Uterus (tissue), 2 donors: Measurements from ENCODE around the gene CRIP2.

Experiments used
- POLR2A ChIP-seq, 2 donors: fragments of 450-650 bp; IDR thresholded peaks; one replicate each; pipeline ENCODE4 v1.6.1; 2016; ENCODE audit warnings: antibody characterized with exemption in 2 of 2, mild to moderate bottlenecking in 1 of 2, moderate library complexity in 1 of 2
- TF ChIP-seq, protein P1 (sequence below), 4 experiments: fragments of 200-600 bp in 2 of 4; fragments of 450-650 bp in 2 of 4; sonication (generic) in 2 of 4; IDR thresholded peaks; one replicate each; pipeline ENCODE4 v1.5.1; 2016 to 2019; ENCODE audit warnings: antibody characterized with exemption in 4 of 4, mild to moderate bottlenecking in 2 of 4, moderate library complexity in 1 of 4

DNA sequence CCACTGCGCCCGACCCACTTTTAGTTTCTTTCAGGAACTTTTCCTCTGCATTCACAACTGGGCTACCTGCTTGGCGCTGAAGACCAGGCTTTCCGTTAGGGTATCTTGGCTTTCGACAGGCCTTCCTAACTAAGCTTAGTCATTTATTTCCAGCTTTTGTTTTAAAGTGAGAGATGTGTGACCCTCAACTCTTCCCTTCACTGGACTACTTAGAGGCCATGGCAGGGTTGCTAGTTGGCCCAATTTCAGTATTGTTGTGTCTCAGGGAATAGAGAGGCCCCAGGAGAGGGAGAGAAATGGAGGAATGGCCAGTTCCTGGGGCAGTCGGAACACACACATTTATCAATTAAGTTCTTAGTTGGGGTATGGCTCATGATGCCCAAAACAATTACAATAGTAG lies 44.6 kb upstream of the CRIP2 start:
- TF ChIP-seq, protein P1, sequence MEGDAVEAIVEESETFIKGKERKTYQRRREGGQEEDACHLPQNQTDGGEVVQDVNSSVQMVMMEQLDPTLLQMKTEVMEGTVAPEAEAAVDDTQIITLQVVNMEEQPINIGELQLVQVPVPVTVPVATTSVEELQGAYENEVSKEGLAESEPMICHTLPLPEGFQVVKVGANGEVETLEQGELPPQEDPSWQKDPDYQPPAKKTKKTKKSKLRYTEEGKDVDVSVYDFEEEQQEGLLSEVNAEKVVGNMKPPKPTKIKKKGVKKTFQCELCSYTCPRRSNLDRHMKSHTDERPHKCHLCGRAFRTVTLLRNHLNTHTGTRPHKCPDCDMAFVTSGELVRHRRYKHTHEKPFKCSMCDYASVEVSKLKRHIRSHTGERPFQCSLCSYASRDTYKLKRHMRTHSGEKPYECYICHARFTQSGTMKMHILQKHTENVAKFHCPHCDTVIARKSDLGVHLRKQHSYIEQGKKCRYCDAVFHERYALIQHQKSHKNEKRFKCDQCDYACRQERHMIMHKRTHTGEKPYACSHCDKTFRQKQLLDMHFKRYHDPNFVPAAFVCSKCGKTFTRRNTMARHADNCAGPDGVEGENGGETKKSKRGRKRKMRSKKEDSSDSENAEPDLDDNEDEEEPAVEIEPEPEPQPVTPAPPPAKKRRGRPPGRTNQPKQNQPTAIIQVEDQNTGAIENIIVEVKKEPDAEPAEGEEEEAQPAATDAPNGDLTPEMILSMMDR (IDR thresholded peaks at IDR 0.05) = no peak
- TF ChIP-seq POLR2A (IDR thresholded peaks at IDR 0.05) = no peak
